Lower leg skin (tissue), 4 donors: Measurements from ENCODE around the gene SPATA2. TPM values are rescaled to one million over a fixed set of nuclear protein-coding genes. Genes with fewer than 3 reads are reported as not detected.

Experiments
- DNase-seq, 2 donors: peaks; one replicate each; pipeline ENCODE4 v3.0.0-alpha.2; 2019; ENCODE audit warnings: low spot score in 2 of 2
- H3K4me3 ChIP-seq: fragments of 200-600 bp; sonication (generic); 2 replicates; pipeline ENCODE4 v1.5.1; 2017; ENCODE audit warnings: mild to moderate bottlenecking, low read depth; ENCODE audit not compliant: poor library complexity, severe bottlenecking
- CTCF ChIP-seq, 3 donors: fragments of 450-650 bp; IDR thresholded peaks; one replicate each; pipeline ENCODE4 v1.5.1; 2016; ENCODE audit warnings: antibody characterized with exemption in 3 of 3, mild to moderate bottlenecking in 3 of 3, moderate library complexity in 2 of 3
- POLR2A ChIP-seq, 2 donors: fragments of 450-650 bp; IDR thresholded peaks; one replicate each; pipeline ENCODE4 v1.6.1; 2016 to 2017; ENCODE audit warnings: antibody characterized with exemption in 2 of 2, mild to moderate bottlenecking in 1 of 2, moderate library complexity in 1 of 2
- WGBS, 2 donors: methylation state at CpG; one replicate each; pipeline ENCODE4 v1.1.5; 2018; 5-methylcytosine and 5-hydroxymethylcytosine counted together
- intact Hi-C: fragments of 100-400 bp; cut with DNase I; formaldehyde crosslinking; loops from one replicate; pipeline ENCODE4 v1.15.0; 2023; ENCODE audit warnings: low total_unique reads
- total RNA-seq, 4 donors: library from RNA; depleted of rRNA; stranded (reverse); fragments of >200 nt; gene quantifications; one replicate each; pipeline ENCODE4 v1.1.0, GENCODE V29; 2016

The SPATA2 gene
- total RNA-seq, 4 donors from 2014 or later = 5.3 to 8.2 (median 6.2) TPM

GRCh38 chr20:49892817-49893216 is 22.5 kb downstream of the SPATA2 start:
- DNase-seq = no peak
- no peak for TF ChIP-seq POLR2A (IDR thresholded peaks at IDR 0.05)
- TF ChIP-seq CTCF (IDR thresholded peaks at IDR 0.05) = no peak
- no peak overlapping the region for H3K4me3 ChIP-seq
- intact Hi-C loops = no loop called here
- 48 to 58% methylated on average over 11 of the region's 11 CpGs for WGBS, 2 donors

GRCh38 chr20:49892260-49892659 is 23.1 kb downstream of the SPATA2 start:
- intact Hi-C loops = no loop called here
- no peak for TF ChIP-seq CTCF (IDR thresholded peaks at IDR 0.05)
- TF ChIP-seq POLR2A (IDR thresholded peaks at IDR 0.05) = no peak
- no peak for DNase-seq
- 77 to 85% methylated on average over 9 of the region's 9 CpGs for WGBS, 2 donors
- no peak overlapping the region for H3K4me3 ChIP-seq

- no peak overlapping the region for H3K4me3 ChIP-seq
- DNase-seq = no peak
- intact Hi-C loops = no loop called here
- WGBS, 2 donors = 89 to 92% methylated on average over 13 of the region's 13 CpGs
- TF ChIP-seq POLR2A (IDR thresholded peaks at IDR 0.05) = no peak
- no peak for TF ChIP-seq CTCF (IDR thresholded peaks at IDR 0.05)
Measured at GRCh38 chr20:49891476-49892110, 23.7 kb downstream of the SPATA2 start.

- no peak for TF ChIP-seq CTCF (IDR thresholded peaks at IDR 0.05)
- H3K4me3 ChIP-seq = no peak overlapping the region
- intact Hi-C loops = no loop called here
- no peak for DNase-seq
- 67 to 68% methylated on average over 18 to 19 of the region's 21 CpGs for WGBS, 2 donors
Measured at GRCh38 chr20:49890471-49891361, 24.6 kb downstream of the SPATA2 start.

- no peak overlapping the region for H3K4me3 ChIP-seq
- no peak for DNase-seq
- intact Hi-C loops = no loop called here
- 72% methylated on average over 9 of the region's 9 CpGs for WGBS, 2 donors
- TF ChIP-seq POLR2A (IDR thresholded peaks at IDR 0.05) = no peak
- no peak for TF ChIP-seq CTCF (IDR thresholded peaks at IDR 0.05)
Measured at GRCh38 chr20:49889935-49890333, 25.4 kb downstream of the SPATA2 start.
